DND-41 (cell line): ENCODE data around the gene SLC24A4.

ENCODE experiments used
- ATAC-seq: fragments of 200-7000 bp; cut with Tn5 transposase; 3 replicates; pipeline ENCODE4 v1.9.1; 2021; ENCODE audit warnings: low read depth; ENCODE audit not compliant: insufficient read depth
- DNase-seq: peaks from one replicate; pipeline ENCODE4 v3.0.0-alpha.2; 2020
- H2AFZ ChIP-seq: 2 replicates; pipeline ENCODE4 v1.6.0; 2012; ENCODE audit warnings: low read depth, low read length
- H3K27ac ChIP-seq: 2 replicates; pipeline ENCODE4 v1.5.1; 2012; ENCODE audit warnings: low read length, inconsistent platforms
- H3K27me3 ChIP-seq: fragments of 200-600 bp; sonication (generic); 2 replicates; pipeline ENCODE4 v1.6.0; 2012; ENCODE audit warnings: low read length, mild to moderate bottlenecking, inconsistent platforms; ENCODE audit not compliant: insufficient read depth, poor library complexity
- H3K36me3 ChIP-seq: 2 replicates; pipeline ENCODE4 v1.5.1; 2012; ENCODE audit warnings: low read length, inconsistent platforms; ENCODE audit not compliant: insufficient read depth
- H3K4me1 ChIP-seq: 2 replicates; pipeline ENCODE4 v1.5.1; 2012; ENCODE audit warnings: mild to moderate bottlenecking, low read length; ENCODE audit not compliant: insufficient read depth
- H3K4me2 ChIP-seq: 2 replicates; pipeline ENCODE4 v1.6.0; 2012; ENCODE audit warnings: mild to moderate bottlenecking, moderate library complexity, low read length, inconsistent platforms; ENCODE audit not compliant: insufficient read depth
- H3K4me3 ChIP-seq, 2 experiments: fragments of 200-600 bp in 1 of 2; shearing (Covaris generic) in 1 of 2; 2 replicates each; pipeline ENCODE4 v1.5.1; 2012 to 2016; ENCODE audit warnings: inconsistent platforms in 2 of 2, low read length in 2 of 2, mild to moderate bottlenecking in 2 of 2, low read depth in 1 of 2, moderate library complexity in 1 of 2
- H3K79me2 ChIP-seq: 2 replicates; pipeline ENCODE4 v1.6.0; 2012; ENCODE audit warnings: low read length, inconsistent platforms; ENCODE audit not compliant: insufficient read depth
- H3K9ac ChIP-seq: 2 replicates; pipeline ENCODE4 v1.6.0; 2012; ENCODE audit warnings: low read depth, mild to moderate bottlenecking, inconsistent platforms, low read length, moderate library complexity
- H3K9me3 ChIP-seq: 2 replicates; pipeline ENCODE4 v1.5.1; 2012; ENCODE audit warnings: low read length, moderate library complexity, mild to moderate bottlenecking, inconsistent platforms; ENCODE audit not compliant: insufficient read depth, severe bottlenecking
- H4K20me1 ChIP-seq: 2 replicates; pipeline ENCODE4 v1.6.0; 2012; ENCODE audit warnings: low read length; ENCODE audit not compliant: insufficient read depth
- EZH2 ChIP-seq: IDR thresholded peaks from 3 replicates; pipeline ENCODE4 v1.6.1; 2012; ENCODE audit warnings: borderline replicate concordance, low read depth, mild to moderate bottlenecking, moderate library complexity, low read length, inconsistent platforms; ENCODE audit not compliant: severe bottlenecking
- TF ChIP-seq, protein P1 (sequence below): IDR thresholded peaks from 2 replicates; pipeline ENCODE4 v1.5.1; 2012; ENCODE audit warnings: borderline replicate concordance, low read length, moderate library complexity, mild to moderate bottlenecking; ENCODE audit not compliant: poor library complexity, severe bottlenecking; ENCODE audit errors: extremely low read depth

Gene SLC24A4

DNA sequence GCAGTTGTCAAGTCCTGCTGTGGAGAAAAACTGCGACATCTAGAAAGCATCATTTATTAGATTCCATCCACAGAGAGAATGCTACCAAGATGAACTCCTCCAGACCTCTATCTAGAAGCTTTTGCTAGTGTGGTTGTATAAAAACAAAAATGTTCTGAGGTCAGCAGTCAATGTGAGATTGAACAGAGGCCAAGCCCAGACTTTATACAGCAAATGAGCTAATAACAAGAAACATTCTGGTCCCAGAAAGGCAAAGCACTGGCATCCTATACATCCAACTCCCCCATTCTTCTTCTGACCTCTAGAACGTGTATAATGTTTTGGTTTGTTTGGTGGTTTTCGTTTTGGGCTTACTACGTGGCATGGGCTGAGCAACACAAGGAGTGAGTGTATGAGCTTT, 163.9 kb downstream of the SLC24A4 start:
- Histone ChIP-seq H3K4me2 (no peak overlapping the region), H3K4me3 (no peak overlapping the region), H3K79me2 (no peaks in the 10 kb centered on the region), H3K27ac (no peak overlapping the region), H3K4me1 (no peaks in the 10 kb centered on the region), H3K27me3 (peaks cover 10% of the 10 kb centered on the region), H3K9ac (no peak overlapping the region), H2AFZ (no peak overlapping the region), H3K36me3 (no peaks in the 10 kb centered on the region), H4K20me1 (no peaks in the 10 kb centered on the region), H3K9me3 (no peaks in the 10 kb centered on the region)
- DNase-seq (no peak), ATAC-seq (no peak)
- TF ChIP-seq EZH2, result no peak
- TF ChIP-seq, protein P1, sequence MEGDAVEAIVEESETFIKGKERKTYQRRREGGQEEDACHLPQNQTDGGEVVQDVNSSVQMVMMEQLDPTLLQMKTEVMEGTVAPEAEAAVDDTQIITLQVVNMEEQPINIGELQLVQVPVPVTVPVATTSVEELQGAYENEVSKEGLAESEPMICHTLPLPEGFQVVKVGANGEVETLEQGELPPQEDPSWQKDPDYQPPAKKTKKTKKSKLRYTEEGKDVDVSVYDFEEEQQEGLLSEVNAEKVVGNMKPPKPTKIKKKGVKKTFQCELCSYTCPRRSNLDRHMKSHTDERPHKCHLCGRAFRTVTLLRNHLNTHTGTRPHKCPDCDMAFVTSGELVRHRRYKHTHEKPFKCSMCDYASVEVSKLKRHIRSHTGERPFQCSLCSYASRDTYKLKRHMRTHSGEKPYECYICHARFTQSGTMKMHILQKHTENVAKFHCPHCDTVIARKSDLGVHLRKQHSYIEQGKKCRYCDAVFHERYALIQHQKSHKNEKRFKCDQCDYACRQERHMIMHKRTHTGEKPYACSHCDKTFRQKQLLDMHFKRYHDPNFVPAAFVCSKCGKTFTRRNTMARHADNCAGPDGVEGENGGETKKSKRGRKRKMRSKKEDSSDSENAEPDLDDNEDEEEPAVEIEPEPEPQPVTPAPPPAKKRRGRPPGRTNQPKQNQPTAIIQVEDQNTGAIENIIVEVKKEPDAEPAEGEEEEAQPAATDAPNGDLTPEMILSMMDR, result no peak

- Histone ChIP-seq H3K9ac (no peak overlapping the region), H4K20me1 (no peaks in the 10 kb centered on the region), H3K4me3 (no peak overlapping the region), H3K4me2 (no peak overlapping the region), H3K9me3 (no peaks in the 10 kb centered on the region), H3K27ac (no peak overlapping the region), H2AFZ (no peak overlapping the region), H3K27me3 (peaks cover 10% of the 10 kb centered on the region), H3K4me1 (no peaks in the 10 kb centered on the region), H3K79me2 (no peaks in the 10 kb centered on the region), H3K36me3 (no peaks in the 10 kb centered on the region)
- TF ChIP-seq EZH2, result no peak
- no peak for DNase-seq
- ATAC-seq, result no peak
These were observed 164.7 kb downstream of the SLC24A4 start for GRCh38 chr14:92487513-92488133.

- no peak for DNase-seq
- H3K9me3 ChIP-seq, result no peaks in the 10 kb centered on the region
- no peak overlapping the region for H3K4me3 ChIP-seq
- H3K27ac ChIP-seq, result no peak overlapping the region
- H3K79me2 ChIP-seq, result no peaks in the 10 kb centered on the region
- no peaks in the 10 kb centered on the region for H4K20me1 ChIP-seq
- TF ChIP-seq EZH2, result no peak
- TF ChIP-seq, protein P1, result no peak
- H3K4me1 ChIP-seq, result no peaks in the 10 kb centered on the region
- H2AFZ ChIP-seq, result no peak overlapping the region
- no peaks in the 10 kb centered on the region for H3K36me3 ChIP-seq
- no peak for ATAC-seq
- H3K4me2 ChIP-seq, result no peak overlapping the region
- no peak overlapping the region for H3K9ac ChIP-seq
- H3K27me3 ChIP-seq, result peaks cover 4% of the 10 kb centered on the region
These were observed 166.7 kb downstream of the SLC24A4 start for GRCh38 chr14:92489394-92490238.
